Measurements from ENCODE around the gene PTH2. TPM values are rescaled to one million over a fixed set of nuclear protein-coding genes. Genes with fewer than 3 reads are reported as not detected.

Gene PTH2
- total and polyA plus RNA-seq, 2 donors (not counting 3 experiments of a cell fraction or from before 2014, with no cell fraction given): not detected

GRCh38 chr19:49395581-49396407, 27.4 kb downstream of the PTH2 start:
- ChIA-PET CTCF (no interaction called here), POLR2A (no interaction called here)
- FAIRE-seq (no peak), DNase-seq (ENCODE audit: low read depth, low spot score) (no peak)
- intact Hi-C loops (cut with micrococcal nuclease): no loop called here
- H3K27ac ChIP-seq (ENCODE audit: insufficient read depth, low read depth, low read length): no peak overlapping the region
- no peaks in the 10 kb centered on the region for H3K9me1 ChIP-seq (replicated peaks; ENCODE audit: control insufficient read depth, extremely low read depth, insufficient read depth, low read length)
- H2AFZ ChIP-seq (ENCODE audit: low read depth, low read length): no peak overlapping the region
- H3K9ac ChIP-seq (replicated peaks; ENCODE audit: extremely low read depth, insufficient read depth, low read length): no peak overlapping the region
- TF ChIP-seq GATA2 (IDR thresholded peaks at IDR 0.05; ENCODE audit: insufficient read depth, insufficient read length, low read depth, low read length) (no peak), JUN (IDR thresholded peaks at IDR 0.05; ENCODE audit: borderline replicate concordance, insufficient read depth, insufficient read length, low read depth) (no peak)
- no peak overlapping the region for H3K4me3 ChIP-seq (replicated peaks in 1 of 3; ENCODE audit: insufficient read depth in 1 of 3, low read depth in 1 of 3, low read length in 3 of 3)
- H3K79me2 ChIP-seq (ENCODE audit: control insufficient read depth, insufficient read depth, low read length): no peaks in the 10 kb centered on the region
- no peaks in the 10 kb centered on the region for H3K9me3 ChIP-seq (replicated peaks; ENCODE audit: control insufficient read depth, insufficient read depth, low read length)
- no peaks in the 10 kb centered on the region for H3K36me3 ChIP-seq (ENCODE audit: control insufficient read depth in 2 of 2, extremely low read depth in 1 of 2, insufficient read depth in 2 of 2, low read length in 2 of 2)
- peaks cover 0 to 2% of the 10 kb centered on the region in 2 experiments for H3K27me3 ChIP-seq (ENCODE audit: control insufficient read depth in 2 of 2, insufficient read depth in 2 of 2, low read length in 2 of 2)
- no TSS peak for BruUV-seq (replicated peaks)
- dilution Hi-C loops (cut with MboI; ENCODE audit: extremely low pct_ligation_motif_present, low sequenced_read_pairs): no loop called here
- H4K20me1 ChIP-seq (replicated peaks; ENCODE audit: control insufficient read depth, extremely low read depth, insufficient read depth, low read length): no peaks in the 10 kb centered on the region
- H3K4me1 ChIP-seq (ENCODE audit: control insufficient read depth, extremely low read depth, insufficient read depth, low read length): no peaks in the 10 kb centered on the region
- H3K4me2 ChIP-seq (ENCODE audit: insufficient read depth, low read length): no peak overlapping the region

GRCh38 chr19:49393881-49394280, 29.4 kb downstream of the PTH2 start:
- no peak overlapping the region for H3K4me3 ChIP-seq (replicated peaks in 1 of 3; ENCODE audit: insufficient read depth in 1 of 3, low read depth in 1 of 3, low read length in 3 of 3)
- TF ChIP-seq CTCF (IDR thresholded peaks at IDR 0.05; ENCODE audit: extremely low read depth in 1 of 2, insufficient read depth in 1 of 2, low read depth in 1 of 2, low read length in 2 of 2) (no peak), FOS (IDR thresholded peaks at IDR 0.05; ENCODE audit: borderline replicate concordance, insufficient read depth, low read length) (no peak), GATA2 (IDR thresholded peaks at IDR 0.05; ENCODE audit: insufficient read depth, insufficient read length, low read depth, low read length) (no peak), EZH2 (IDR thresholded peaks at IDR 0.05; ENCODE audit: borderline replicate concordance, low read depth, low read length, severe bottlenecking) (no peak)
- H3K27ac ChIP-seq (ENCODE audit: insufficient read depth, low read depth, low read length): no peak overlapping the region
- H3K9me3 ChIP-seq (replicated peaks; ENCODE audit: control insufficient read depth, insufficient read depth, low read length): no peaks in the 10 kb centered on the region
- CTCF ChIA-PET: interaction anchor here (0.9 kb wide), 1 partner anchor 82 kb away, joined by 3 read pairs; no protein-coding TSS in a partner anchor
- no peaks in the 10 kb centered on the region for H3K9me1 ChIP-seq (replicated peaks; ENCODE audit: control insufficient read depth, extremely low read depth, insufficient read depth, low read length)
- POLR2A ChIA-PET: interaction anchor here (0.6 kb wide), 1 partner anchor 101 kb away, joined by 3 read pairs; no protein-coding TSS in a partner anchor
- FAIRE-seq (no peak), DNase-seq (ENCODE audit: low read depth, low spot score) (no peak)
- H3K79me2 ChIP-seq (ENCODE audit: control insufficient read depth, insufficient read depth, low read length): no peaks in the 10 kb centered on the region
- no peaks in the 10 kb centered on the region for H3K4me1 ChIP-seq (ENCODE audit: control insufficient read depth, extremely low read depth, insufficient read depth, low read length)
- no peaks in the 10 kb centered on the region for H3K36me3 ChIP-seq (ENCODE audit: control insufficient read depth in 2 of 2, extremely low read depth in 1 of 2, insufficient read depth in 2 of 2, low read length in 2 of 2)
- no peak overlapping the region for H2AFZ ChIP-seq (ENCODE audit: low read depth, low read length)
- intact Hi-C loops (cut with micrococcal nuclease): loop anchor here (2.0 kb wide), 1 partner anchor 31 kb away; the partner anchor contains the start of genes DKKL1 and TEAD2
- BruUV-seq (replicated peaks): no TSS peak
- H3K4me2 ChIP-seq (ENCODE audit: insufficient read depth, low read length): no peak overlapping the region
- peaks cover 0 to 2% of the 10 kb centered on the region in 2 experiments for H3K27me3 ChIP-seq (ENCODE audit: control insufficient read depth in 2 of 2, insufficient read depth in 2 of 2, low read length in 2 of 2)
- H3K9ac ChIP-seq (replicated peaks; ENCODE audit: extremely low read depth, insufficient read depth, low read length): no peak overlapping the region
- H4K20me1 ChIP-seq (replicated peaks; ENCODE audit: control insufficient read depth, extremely low read depth, insufficient read depth, low read length): no peaks in the 10 kb centered on the region
- dilution Hi-C loops (cut with MboI; ENCODE audit: extremely low pct_ligation_motif_present, low sequenced_read_pairs): no loop called here
